CD4-positive, alpha-beta T cell treated with Interleukin-4 for 1 hour (primary cell): ENCODE results near the gene AKT3.
"Not testable (repeated sequence)": the region's sequence is repeated elsewhere in the genome, so short reads cannot be mapped to it uniquely, and the experiment has no call there.

Experiments
- DNase-seq, 2 donors: peaks; one replicate each; pipeline ENCODE4 v3.0.0-alpha.2; 2020 to 2022

AKT3 gene

DNA sequence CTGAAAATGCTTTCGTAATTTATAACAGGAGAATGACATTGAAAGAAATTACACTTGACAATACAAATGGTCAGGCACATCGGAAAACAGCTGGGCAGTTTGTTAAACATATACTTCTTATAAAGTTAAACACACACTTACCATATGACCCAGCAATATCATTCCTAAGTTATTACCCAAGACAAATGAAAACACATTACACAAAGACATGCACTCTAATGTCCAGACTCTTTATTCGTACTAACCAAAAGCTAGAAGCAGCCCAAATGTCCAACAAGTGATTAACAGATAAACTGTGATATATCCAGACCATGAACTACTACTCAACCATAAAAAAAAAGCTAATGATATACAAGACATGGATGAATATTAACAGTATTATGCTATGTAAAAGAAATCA is 8.5 kb downstream of the AKT3 start:
- DNase-seq, result no peak

DNA sequence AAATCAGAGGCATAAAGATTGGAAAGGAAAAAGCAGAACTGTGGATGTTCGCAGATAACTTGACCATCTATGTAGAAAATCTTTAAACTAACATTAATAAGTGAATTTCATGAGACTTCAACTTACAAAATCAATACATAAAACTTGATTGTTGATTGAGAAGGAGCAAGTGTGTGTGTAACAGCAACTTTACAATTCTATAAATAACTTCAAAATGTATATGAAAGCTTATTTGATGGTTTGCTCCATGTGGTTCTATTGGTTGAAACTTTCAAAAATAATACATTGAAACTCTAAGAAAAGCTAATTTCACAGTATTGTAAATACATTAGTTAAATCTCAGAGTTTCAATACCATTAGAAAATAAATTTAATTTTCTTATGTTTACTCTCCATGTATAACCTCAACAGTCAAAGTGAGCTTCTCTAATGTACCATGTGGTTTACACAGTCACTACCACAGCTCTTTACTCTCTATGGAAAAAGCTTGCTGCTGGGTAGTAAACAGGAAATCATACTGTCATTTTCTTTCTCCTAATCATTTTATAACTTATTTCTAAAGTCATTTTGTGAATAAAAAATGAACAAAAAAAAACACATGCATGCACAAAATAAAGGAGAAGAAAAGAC is 12.0 kb downstream of the AKT3 start:
- peak in 1 of 2 donors; percentile 60 for DNase-seq

DNA sequence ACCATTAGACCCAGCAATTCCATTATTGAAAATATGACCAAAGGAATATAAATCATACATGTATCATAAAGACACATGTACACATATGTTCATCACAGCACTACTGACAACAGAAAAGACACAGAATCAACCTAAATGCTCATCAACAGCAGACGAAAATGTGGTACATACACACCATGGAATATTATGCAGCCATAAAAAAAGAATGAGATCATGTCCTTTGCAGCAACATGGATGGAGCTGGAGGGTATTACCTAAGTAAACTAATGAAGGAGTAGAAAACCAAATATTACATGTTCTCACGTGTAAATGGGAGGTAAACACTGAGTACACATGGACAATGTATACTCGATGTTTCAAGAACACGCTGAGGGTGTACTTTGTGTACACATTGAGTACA is 15.9 kb downstream of the AKT3 start:
- DNase-seq, result no peak

DNA sequence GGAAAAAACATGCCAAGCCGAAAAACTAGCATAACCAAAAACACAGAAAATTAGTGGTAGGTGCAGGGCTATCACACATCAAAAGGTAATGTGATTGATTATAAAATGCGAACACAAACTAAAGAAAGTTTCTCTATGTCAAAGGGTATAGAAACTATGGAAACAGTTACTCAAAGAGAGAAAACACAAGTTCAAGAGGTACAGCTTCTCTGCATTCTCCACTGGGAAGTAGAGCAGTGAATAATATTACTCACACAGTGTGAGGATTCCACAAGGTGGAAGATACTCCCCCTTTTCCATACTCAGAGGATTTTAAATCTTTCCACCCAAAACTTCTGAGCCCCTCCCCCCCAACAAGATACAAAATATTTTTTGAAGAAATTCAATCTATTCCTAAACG is 18.6 kb downstream of the AKT3 start:
- DNase-seq, result no peak

DNA sequence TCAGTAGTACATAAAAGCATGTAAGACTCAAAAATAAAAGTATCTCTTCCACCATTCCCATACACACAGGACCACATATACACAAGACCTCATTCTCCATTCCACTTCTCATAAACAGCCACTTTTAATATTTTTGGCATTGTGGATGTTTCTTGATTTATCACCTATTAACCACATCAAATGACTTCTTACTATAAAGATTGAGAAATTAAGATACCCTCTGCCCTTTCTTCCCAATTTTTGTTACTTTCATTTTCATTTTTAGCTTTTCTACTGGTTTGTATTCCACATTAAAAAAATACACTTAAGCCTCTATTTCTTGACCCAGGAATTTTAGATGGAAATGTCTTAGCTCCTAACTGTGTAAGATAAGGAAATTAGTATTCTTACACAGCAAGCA is 22.8 kb downstream of the AKT3 start:
- DNase-seq, result no peak

DNA sequence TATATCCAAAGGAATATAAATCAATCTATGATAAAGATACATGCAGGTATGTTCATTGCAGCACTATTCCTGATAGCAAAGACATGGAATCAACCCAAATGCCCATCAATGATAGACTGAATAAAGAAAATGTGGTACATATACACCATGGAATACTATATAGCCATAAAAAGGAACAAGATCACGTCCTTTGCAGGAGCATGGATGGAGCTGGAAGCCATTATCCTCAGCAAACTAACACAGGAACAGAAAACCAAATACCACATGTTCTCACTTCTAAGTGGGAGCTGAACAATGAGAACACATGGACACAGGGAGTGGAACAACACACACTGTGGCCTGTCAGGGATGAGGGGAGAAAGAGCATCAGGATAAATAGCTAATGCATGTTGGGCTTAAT is 25.1 kb downstream of the AKT3 start:
- DNase-seq, result not testable (repeated sequence)

DNA sequence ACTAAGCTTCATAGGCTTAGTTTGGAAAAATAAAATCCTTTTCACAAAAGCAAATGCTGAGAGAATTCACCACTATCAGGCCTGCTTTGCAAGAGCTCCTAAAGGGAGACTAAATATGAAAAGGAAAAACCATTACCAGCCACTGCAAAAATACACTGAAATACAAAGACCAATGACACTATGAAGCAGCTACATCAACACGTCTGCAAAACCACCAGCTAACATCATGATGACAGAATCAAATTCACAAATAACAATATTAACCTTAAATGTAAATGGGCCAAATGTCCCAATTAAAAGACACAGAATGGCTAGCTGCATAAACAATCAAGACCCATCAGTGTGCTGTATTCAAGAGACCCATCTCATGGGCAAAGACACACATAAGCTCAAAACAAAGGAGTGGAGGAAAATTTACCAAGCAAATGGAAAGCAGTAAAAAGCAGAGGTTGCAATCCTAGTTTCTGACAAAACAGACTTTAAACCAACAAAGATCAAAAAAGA is 28.8 kb downstream of the AKT3 start:
- no peak for DNase-seq

DNA sequence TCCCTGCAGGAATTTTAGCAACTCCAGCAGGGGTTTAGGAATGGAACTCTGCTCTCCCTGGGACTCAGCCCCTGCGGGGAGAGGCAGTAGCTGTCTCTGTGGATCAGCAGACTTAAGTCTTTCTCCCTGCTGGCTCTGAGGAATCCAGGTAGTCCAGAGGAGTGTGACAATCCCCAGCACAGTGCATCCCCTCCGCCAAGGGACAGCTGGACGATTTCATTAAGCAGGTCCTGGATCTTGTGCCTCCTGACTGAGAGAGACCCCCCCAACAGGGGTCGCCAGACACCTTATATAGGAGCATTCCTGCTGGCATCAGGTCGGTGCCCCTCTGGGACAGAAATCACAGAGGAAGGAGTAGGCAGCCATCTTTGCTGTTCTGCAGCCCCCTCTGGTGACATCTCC is 30.6 kb downstream of the AKT3 start:
- DNase-seq, result no peak

DNA sequence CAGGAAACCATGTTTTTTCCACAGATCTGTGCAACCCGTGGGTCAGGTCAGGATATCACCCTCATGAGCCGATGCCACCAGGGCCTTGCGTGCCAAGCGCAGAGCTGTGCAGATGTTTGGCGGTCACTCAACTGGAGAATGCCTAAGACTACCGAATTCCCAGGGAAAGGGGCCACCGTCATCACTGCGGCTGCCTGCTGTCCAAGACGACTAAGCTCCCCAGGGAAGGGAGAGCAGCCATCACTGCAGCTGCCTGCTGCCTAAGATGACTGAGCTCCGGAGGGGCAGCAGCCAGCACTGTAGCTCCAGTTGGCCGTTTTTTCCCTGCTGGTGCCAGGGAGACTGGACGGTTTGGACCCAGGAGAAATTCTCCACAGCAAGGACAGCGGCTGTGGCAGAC is 31.1 kb downstream of the AKT3 start:
- no peak for DNase-seq

DNA sequence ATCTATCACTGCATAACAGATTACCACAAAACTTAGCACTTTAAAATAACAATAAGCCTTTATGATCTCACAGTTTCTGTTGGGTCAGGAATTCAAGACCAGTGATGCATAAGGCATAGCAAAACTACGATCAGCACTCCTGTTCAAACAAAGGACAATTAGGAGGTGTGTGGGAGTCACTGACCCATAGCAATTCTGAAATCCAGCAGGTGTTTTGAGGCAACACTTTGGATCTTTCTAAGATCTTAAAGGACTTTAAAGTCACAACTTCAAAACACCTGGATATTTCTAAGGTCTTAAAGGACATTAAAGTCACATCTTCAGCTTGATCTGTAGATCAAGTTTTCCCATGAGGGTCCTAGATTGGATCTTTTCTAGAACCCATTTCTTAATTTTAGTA is 35.3 kb downstream of the AKT3 start:
- DNase-seq, result no peak

DNA sequence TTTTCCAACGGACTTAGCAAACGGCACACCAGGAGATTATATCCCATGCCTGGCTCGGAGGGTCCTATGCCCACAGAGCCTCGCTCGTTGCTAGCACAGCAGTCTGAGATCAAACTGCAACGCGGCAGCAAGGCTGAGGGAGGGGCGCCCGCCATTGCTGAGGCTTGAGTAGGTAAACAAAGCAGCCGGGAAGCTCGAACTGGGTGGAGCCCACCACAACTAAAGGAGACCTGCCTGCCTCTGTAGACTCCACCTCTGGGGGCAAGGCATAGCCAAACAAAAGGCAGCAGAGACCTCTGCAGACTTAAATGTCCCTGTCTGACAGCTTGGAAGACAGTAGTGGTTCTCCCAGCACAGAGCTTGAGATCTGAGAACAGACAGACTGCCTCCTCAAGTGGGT is 42.7 kb downstream of the AKT3 start:
- DNase-seq, result peak; percentile 10 to 16

DNA sequence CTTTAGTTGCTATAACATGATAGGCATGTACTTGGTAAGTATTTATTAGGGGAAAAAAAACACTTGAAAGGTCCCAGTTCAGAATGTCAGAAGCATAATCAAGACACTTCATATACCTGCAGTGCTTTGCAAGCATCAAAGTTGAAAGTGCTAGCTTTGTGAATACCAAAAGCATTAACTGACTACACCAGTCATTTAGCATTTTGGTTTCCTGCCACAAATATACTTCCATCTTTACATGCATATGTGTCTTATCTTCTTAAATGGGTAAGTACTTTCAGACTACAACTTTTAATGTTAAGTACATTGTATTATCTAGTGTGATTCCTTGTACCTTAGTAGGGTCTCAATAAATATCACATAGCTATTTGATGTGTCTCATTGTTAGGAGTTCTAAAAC is 43.7 kb downstream of the AKT3 start:
- no peak for DNase-seq

DNA sequence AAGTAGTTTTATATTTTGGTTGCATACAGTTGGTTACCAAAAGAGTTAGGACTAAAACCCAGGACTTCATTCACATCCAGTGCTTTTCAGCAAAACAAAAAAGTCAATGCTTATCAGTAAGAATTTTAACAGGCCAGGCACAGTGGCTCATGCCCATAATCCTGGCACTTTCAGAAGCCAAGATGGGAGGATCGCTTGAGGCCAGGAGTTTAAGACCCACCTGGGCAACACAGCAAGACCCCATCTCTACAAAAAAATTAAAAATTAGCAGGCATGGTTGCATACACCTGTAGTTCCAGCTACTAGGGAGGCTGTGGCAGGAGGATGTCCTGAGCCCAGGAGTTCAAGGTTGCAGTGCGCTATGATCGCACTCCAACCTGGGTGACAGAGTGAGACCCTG is 47.3 kb downstream of the AKT3 start:
- no peak for DNase-seq

DNA sequence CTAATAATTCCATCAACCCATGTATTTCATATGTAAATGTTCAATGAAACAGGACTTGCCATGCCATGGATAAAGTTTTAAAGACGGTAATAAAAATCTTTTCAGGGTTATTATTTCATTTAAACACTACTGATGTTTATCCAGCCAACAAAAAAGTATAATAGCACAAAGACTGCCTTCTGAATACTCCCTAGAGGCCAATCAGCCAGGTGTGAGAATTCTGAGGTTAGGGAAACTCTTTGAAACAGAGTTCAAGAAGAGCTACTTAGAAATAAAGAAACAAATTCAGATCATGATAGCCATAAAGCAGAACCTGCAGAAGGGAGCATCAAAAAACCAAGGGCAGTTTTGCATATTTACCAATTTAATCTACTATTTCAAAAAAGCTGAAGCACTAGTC is 48.7 kb downstream of the AKT3 start:
- DNase-seq, result no peak

DNA sequence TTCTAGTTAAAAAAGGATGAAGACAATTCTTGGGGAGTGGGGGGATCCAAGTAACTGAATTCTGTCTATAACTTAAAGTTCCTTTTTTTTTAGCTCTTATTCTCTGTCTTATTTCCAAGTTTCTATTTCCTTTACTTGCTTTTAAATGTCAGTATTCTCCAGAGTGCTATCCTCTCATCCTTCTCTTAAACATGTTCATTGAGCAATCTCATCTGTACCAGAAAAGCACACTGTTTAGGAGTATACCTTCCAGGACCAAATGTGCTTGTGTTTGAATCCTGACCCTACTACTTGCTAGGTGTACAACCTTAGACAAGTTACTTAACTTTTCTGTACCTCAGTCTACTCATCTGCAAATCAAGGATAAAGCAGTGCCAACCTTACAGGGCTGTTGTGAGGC is 50.1 kb downstream of the AKT3 start:
- DNase-seq, result no peak

DNA sequence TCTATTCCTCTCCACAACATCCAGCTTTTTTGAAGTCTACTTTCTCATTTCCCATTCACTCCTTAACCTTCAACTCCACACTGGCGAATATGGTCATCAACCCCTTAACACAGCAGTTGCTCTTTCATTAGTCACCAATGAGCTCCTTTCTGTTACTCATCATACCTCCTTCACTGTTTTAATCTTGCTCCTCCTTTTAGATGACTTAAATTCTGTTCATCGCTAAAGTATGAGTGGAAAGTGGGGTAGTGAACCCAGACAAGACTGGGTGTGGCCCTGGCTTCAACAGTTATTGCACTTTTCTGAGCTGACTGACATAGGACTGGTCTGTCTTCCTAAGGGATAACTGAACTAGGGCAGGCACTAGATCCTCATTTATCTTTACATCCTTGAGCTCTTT is 51.3 kb downstream of the AKT3 start:
- no peak for DNase-seq

DNA sequence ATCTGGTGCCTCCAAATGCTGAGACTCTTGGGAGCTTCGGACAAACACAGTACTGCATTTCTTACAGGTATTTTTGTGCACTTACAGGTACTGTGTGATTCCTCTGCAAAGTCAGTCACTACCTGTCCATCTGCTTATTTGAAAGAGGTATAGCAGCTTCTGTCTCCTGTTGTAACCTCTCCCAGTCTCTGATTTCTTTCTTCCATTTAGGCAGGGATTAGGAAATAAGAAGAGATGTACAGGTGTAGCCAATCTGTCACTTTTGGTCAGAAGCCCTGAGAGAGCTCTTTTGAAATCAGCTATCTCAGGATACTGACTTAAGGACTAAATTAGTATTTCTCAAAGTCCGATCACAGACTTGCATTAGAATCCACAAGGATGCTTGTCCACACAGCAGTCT is 54.0 kb downstream of the AKT3 start:
- no peak for DNase-seq

DNA sequence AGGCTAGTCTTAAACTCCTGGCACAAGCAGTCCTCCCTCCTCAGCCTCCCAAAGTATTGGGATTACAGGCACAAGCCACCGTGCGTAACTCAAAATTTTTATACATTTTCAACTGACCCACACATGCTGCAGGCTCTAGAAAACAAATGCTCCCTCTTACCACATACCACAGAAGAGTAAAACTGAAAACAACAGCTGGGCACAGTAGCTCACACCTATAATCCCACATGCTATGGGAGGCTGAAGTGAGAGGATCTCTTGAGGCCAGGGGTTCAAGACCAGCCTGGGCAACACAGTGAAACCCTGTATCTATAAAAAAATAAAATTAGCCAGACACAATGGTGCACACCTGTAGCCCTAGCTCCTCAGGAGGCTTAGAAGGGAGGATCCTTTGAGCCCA is 56.7 kb downstream of the AKT3 start:
- no peak for DNase-seq

DNA sequence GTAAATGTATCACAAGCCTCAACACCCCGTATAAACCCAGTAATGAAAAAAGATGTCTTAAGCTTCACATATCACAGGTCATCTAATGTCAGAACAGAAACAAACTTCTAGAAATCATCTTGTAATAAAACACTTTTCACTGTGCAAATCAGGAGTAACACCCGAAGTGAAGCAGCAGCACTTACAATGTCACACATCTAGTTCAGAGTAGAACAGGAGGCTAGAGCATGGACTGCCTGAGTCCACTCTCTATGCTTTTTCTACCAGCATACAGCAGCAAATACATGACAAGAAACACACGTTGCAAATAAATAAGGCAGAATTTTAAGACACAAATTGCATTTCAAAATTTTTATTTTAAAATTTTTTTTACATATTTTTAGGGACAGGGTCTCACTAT is 57.2 kb downstream of the AKT3 start:
- no peak for DNase-seq

DNA sequence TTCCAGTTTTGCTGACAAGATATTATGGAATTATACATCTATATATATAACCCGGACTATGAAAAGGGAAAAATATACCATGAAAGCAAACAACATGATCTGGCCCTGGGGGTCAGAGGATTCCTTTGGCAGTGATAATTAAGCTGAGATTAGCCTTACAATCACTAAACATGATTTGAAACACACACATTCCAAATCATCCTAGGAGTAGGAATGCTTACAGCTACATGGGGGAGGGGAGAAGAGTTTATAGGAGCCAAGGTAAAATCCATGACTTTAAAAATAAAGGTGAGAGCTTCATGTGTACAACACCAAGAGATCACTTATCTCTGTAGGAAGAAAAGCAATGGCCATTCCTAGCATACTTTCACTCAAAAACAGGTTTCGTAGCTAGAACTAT is 57.6 kb downstream of the AKT3 start:
- DNase-seq, result no peak

DNA sequence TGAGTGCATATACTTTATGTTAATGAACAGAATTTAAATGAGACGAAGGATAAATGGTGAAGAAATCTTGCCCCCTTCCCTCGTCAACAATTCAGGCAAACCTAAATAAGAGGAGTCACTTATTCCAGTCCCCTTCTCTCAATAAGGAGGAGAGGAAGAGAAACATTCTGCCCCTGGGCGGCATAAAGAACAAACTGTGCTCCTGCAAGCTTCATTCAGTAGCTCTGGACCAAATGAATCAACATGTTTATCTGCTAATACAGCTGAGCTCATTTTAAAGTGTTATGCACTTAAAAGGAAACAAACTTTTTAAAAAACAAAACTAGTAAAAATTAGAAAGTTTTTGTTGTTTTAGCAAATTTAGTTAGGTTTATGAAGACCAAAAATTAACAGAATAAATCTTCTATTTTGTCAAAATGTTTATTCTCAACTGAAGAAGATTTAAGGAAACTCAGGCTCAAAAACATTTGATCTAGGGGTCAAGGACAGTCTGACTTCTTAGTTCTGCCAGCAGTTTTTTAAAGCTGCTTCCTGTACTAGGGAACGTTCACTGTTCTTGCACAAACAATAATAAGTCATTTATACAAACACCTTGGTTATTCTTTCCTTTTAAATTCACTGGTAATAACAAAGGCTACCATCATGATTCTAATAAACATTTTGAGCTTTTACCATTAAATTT is 58.3 kb downstream of the AKT3 start:
- DNase-seq, result no peak

DNA sequence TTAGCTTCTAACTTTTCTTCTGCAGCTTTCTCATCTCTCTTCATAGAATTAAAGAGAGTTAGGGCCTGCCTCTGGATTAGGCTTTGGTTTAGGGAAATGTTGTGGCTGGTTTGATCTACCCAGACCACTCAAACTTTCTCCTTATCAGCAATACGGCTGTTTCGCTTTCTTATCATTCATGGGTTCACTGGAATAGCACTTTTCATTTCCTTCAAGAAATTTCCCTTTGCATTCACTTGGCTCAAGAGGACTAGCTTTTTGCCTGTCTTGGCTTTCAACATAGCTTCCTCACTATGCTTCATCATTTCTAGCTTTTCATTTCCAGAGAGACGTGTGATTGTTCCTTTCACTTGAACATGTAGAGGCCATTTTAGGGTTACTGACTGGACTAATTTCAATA is 59.6 kb downstream of the AKT3 start:
- DNase-seq, result no peak

DNA sequence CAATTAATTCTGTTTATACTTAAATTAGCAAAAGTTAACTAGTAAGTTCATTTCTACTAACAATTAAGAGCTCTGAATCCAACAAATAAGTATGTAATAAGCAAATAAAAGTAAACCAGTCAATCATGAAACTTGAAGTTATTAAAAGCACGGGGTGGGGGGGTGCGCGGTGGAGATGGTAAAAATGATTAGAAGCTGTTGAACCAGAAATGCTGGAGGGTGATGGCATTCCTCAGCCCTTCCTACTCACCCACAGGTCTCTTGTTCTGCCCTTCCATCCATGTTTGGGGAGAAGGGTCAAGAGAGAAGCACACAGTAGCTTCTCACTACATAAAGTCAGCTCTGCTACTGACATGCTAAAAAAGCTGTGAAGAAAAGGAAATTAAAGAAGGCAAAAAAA is 63.5 kb downstream of the AKT3 start:
- DNase-seq, result no peak

DNA sequence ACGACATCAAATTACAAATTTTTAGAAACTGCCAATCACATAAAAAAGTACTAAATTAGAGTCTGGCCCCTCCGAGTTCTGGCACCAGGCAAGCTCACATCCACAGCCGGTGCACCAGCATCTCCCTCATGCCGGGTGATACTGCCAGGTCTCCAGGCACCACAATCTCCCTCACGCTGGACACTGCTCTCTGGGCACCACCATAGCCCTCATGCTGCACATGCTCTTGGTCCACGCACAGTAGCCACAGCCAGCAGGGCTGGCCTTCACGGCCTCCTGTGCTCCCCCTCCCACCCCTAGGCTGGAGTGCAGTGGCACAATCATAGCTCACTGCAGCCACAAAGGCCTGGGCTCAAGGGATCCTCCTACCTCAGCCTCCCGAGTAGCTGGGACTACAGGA is 65.5 kb downstream of the AKT3 start:
- DNase-seq, result no peak

DNA sequence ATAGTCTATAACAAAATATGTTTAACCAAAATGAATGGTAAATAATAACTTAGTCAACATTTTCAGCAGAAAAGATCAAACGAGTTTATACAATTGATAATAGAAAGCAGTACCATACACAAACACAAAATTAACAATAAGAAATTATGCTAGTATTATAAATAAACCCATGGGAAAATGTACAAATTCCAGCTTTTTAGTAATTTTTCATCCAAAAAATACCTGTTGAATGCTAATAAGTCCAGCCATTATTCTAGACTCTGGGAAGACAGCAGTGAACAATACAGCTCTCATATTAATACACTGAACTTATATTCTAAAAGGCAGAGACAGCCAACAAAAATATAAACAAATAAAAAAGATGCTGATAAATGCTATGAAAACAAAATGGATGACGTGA is 66.3 kb downstream of the AKT3 start:
- no peak for DNase-seq
